HepG2 (cell line): ENCODE measurements around the gene ETNK1.
"Not testable (repeated sequence)": the region's sequence is repeated elsewhere in the genome, so short reads cannot be mapped to it uniquely, and the experiment has no call there.

Source experiments
- FOXJ3 ChIP-seq: sonication (generic); formaldehyde crosslinking; IDR thresholded peaks from 2 replicates; pipeline ENCODE4 v1.4.0; 2020; ENCODE audit warnings: missing genetic modification reagents, mild to moderate bottlenecking, borderline replicate concordance
- JUND ChIP-seq: sonication (generic); formaldehyde crosslinking; IDR thresholded peaks from 2 replicates; pipeline ENCODE4 v1.8.0; 2022; ENCODE audit warnings: mild to moderate bottlenecking, missing genetic modification reagents
- MXI1 ChIP-seq: IDR thresholded peaks from 3 replicates; pipeline ENCODE4 v1.6.1; 2012; ENCODE audit warnings: low read depth, low read length, inconsistent platforms, borderline replicate concordance
- POLR2A ChIP-seq, 2 experiments: IDR thresholded peaks; 2 replicates each; pipeline ENCODE4 v1.6.1; 2011; ENCODE audit warnings: low read depth in 2 of 2, low read length in 2 of 2, mild to moderate bottlenecking in 1 of 2, moderate library complexity in 1 of 2; ENCODE audit not compliant: insufficient read depth in 1 of 2
- SP1 ChIP-seq, 2 experiments: fragments of 450-650 bp in 1 of 2; sonication (generic) in 1 of 2; formaldehyde crosslinking in 1 of 2; IDR thresholded peaks; 2 replicates each; pipeline versions ENCODE4 v1.4.0 to v1.6.1; 2016 to 2020; ENCODE audit warnings: missing genetic modification reagents in 1 of 2

DNA sequence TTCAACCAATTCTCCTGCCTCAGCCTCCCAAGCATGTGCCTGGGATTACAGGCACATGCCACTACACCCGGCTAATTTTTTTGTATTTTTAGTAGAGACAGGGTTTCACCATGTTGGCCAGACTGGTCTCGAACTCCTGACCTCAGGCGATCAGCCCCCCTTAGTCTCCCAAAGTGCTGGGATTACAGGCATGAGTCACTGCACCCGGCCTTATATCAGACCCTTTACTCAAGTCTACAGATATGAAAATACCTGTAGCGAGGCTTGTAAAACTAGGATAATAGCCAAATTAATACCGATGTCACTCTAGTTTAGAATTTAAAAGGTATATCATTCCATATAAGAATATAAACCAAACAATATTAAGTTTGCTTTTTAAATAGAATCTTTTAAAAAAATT lies 27.4 kb upstream of the ETNK1 start:
- not testable (repeated sequence) for TF ChIP-seq FOXJ3 (CRISPR knock-in tag); POLR2A (IDR thresholded peaks at IDR 0.05; ENCODE audit: insufficient read depth in 1 of 2, low read depth in 2 of 2, low read length in 2 of 2); SP1 (IDR thresholded peaks at IDR 0.05); SP1 (CRISPR knock-in tag; IDR thresholded peaks at IDR 0.05); JUND; MXI1
